NCI-H446 treated with DMSO at 0.1 percent for 48 hours (cell line): ENCODE measurements around the gene NTSR1.

ENCODE experiments used
- DNase-seq: peaks from one replicate; lab custom pipeline; 2025; lab: John Stamatoyannopoulos, UW

NTSR1 gene

DNA sequence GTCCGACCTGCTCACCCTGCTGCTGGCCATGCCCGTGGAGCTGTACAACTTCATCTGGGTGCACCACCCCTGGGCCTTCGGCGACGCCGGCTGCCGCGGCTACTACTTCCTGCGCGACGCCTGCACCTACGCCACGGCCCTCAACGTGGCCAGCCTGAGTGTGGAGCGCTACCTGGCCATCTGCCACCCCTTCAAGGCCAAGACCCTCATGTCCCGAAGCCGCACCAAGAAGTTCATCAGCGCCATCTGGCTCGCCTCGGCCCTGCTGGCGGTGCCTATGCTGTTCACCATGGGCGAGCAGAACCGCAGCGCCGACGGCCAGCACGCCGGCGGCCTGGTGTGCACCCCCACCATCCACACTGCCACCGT, 885 bp downstream of the NTSR1 start:
- DNase-seq: no peak

DNA sequence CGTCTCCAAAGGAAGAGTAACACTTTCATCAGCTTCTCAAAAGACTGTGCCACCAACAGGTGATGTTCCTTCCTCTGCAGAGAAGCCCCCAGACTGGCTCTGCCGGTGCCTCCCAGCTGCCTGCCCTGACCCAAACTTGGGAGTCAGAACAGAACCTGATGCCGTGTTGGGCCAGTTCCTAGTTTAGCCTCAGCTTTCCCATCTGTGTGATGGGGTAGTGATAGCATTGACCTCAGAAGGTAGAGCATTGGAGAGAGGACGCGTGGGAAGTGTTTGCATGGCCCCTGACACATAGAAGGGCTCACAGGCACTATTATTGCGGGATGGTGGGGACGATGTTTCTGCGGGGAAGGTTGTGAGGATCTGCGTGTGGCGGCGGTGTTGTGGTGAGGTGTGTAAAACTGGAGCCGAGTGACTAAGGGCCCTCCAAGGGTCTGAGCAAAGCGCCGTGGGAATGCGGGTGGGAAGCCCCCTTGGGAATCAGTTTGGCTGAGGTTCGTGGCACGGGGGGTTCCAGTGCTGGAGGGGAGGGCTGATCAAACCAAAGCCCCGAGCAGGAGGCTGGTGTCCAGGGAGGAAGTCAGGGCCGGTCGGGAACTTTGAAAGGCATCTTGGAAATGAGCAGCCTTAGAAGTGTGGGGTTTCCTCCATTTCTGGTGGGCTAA, 1.7 kb downstream of the NTSR1 start:
- no peak for DNase-seq

- no peak for DNase-seq
These were observed 2.5 kb downstream of the NTSR1 start for GRCh38 chr20:62710886-62711702.

DNA sequence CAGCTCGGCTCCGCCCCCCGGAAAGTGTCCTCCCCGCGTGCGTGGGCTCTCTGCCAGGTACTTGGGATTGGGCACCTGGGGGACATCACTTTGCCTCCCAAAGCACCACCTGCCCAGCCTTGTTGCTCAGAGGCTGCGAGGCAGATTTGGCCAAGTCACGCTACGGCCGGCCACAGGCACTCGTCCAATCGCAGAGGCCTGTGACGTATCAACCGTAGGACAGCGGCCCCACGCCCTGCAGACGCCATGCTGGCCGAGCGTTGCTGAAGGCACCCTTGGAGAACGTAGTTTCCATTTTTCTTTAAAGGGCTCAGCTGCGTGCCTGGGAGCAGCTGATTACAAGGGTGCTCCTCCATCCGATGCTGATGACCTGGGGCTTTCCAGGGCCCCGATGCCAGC, 3.1 kb downstream of the NTSR1 start:
- no peak for DNase-seq

DNA sequence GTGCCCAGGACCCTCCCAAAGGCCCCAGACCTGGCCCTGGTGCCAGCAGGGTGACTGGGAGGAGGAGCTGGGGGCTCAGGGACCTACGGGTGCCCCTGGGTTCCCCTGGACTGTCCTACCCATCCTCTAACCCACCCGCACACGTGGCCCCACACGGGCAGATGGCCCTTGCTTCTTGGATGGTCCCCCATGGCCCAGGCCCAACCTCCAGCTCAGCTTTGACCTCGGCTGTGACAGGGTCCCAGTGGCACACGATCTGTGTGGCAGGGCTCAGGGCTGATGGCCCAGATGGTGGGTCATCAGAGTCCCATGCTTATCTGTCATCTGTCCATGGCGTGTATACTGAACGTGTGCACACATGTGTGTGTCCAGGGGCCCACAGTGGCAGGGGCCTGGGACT, 4.0 kb downstream of the NTSR1 start:
- DNase-seq: no peak

GRCh38 chr20:62714006-62714405, 5.4 kb downstream of the NTSR1 start:
- no peak for DNase-seq

GRCh38 chr20:62714799-62715198, 6.2 kb downstream of the NTSR1 start:
- no peak for DNase-seq

GRCh38 chr20:62715201-62715600, 6.6 kb downstream of the NTSR1 start:
- no peak for DNase-seq

DNA sequence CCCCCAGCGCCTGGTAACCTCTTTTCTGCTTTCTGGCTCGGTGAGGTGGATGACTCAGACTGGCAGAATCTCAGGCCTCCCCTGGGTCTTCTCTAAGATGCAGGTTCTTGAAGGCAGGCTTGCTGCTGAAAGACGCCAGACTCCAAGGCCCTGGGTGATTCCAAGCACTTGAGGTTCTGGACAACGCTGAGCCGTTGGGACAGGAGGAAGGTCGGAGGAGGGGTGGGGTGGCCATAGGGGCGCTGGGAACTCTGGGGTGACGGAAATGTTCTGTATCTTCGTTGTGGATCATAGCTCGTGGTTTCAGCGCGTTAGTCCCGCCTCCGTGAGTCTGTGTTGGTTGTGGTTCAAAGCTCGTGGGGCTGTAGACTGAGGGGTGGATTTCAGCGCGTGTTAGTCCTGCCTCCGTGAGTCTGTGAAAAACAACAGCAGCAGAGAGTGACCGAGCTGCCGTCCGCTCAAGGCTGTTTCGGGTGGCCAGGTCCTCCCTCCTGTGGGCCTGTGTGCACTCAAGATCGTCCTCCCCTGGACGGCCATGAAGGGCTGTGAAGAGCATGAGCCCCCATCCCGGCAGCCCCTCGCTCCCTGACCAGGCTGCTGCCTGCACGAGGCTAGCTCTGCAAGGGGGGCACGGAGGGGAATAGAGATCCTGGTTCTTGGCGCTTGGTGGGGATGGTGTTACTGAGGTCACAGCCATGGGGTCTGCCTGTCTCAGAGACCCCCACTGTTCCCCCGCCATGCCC, 7.7 kb downstream of the NTSR1 start:
- no peak for DNase-seq

DNA sequence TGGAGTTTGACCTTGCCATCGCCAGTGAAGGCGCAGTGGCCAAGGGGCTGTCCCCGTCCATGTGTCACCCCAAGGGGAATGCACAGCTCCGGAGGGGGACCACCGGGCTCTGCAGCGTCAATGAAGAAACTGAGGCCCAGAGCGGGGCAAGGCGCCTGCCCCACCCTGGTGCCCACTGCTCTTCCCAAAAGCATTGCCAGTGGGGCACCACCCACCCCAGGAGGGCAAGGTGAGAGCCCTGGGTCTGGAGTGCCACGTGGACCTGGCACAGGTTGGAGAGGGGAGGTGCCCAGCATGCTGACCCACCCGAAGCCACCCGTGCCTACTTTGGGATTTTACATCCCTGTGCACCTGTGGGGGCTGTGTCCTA, 8.3 kb downstream of the NTSR1 start:
- DNase-seq: no peak

GRCh38 chr20:62717933-62718332, 9.3 kb downstream of the NTSR1 start:
- DNase-seq: no peak

DNA sequence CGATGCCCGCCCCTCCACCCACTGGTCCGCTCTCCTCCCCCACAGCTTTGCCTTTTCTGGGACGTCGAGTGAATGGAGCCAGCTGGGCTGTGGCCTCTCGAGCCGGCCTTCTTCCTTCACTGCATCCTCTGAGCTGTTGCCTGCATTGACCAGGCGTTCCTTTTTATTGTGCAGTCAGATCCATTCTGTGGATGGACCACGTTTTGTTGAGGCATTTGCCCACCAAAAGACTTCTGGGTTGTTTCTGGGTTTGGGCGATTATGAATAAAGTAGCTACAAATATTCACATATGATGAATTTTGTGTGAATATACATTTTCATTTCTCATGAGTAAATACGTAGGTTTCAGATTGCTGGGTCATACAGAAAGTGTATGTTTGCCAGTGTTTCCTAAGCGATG, 9.9 kb downstream of the NTSR1 start:
- DNase-seq: no peak

DNA sequence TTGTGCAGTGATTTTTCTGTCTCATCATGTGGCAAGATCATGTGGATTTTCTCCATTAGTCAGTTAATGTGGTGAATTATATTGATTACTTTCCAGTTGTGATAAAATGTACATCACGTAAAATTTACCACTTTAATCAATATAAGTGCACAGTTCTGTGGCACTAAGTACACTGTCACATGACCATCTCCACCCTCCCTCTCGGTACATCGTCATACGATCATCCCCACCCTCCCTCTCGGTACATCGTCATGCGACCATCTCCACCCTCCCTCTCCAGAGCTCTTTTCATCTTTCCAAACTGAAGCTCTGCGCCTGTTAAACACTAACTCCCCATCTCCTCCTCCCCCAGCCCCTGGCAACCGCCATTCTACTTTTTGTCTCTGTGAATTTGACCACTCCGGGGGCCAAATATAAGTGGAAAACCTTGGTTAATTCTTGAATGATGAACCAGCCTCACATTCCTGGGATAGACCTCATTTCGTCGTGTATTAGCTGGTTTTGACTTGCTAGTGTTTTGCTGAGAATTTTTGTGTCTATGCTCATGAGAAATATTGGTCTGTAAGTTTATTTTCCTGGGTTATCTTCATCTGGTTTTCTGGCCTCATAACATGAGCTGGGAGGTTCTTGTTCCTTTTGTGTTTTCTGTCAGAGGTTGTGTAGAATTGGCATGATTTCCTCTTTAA, 10.8 kb downstream of the NTSR1 start:
- no peak for DNase-seq

- no peak for DNase-seq
These were observed 13.1 kb downstream of the NTSR1 start for GRCh38 chr20:62721511-62722370.

DNA sequence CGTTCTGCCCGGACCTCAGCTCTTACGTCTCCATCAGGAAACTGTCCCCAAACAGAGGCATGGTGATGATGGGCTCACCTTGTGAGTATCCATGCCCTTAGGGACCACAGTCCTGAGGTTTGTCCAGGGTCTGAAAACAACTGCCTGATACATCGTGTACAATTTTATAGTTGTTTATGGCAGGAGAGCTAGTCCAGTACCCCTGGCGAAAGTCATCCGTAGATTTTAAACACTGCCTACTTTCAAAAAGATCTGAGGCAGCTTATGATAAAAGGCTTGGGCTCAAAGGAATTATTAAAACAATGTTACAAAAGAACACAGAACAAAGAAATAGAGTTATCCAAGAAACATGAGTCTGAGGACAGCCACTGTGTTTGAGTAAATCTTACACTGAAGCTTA, 14.0 kb downstream of the NTSR1 start:
- no peak for DNase-seq

DNA sequence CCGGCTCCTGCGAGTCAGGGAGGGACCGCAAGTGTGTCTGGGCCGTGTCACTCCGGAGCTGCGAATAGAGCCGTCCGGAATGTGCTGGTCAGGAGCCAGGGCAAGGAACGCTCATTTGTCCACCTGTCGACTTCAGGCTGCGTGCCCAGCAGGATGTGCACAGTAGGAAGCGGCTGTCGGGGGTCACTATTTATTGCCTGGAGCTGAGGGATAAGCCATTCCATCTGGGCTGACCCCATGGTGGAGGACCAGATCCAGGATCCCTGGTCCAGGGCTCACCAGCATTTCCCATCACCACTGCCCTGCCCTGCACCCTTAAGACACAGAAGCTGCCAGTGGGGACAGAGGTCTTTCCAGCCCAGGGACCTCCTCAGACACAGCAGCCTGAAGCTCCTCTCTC, 14.7 kb downstream of the NTSR1 start:
- DNase-seq: no peak

DNA sequence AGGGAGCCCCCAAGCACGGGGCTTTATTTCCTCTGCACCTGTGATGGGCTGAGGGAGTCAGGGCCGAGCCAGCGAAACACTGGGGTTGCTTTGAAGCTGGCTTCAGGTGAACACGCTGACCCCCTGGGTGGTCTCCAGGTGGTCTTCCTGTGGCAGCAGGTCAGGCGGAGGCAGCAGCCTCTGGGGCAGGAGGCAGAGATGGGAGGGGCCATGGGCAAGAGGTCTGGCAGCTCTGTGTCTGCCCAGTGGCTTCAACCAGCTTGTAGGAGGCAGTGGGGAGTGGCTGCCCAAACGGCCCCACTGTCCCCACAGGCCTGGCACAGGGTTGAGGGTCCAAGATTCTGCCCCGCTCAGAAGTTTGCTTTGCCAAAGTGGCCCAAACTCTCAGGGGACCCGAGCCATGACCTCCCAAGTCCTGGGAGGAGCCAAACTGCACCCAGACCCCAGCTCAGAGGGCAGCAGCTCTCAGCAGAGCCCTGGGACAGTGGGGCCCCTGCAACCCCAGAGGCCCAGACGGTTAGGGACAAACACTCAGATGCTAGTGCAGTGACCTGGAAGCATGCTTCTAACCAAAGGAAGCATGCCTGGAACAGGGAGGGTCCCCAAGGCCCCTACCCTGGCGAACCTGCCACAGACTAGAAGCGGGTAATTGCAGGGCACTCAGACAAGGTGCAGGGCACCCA, 15.3 kb downstream of the NTSR1 start:
- no peak for DNase-seq

DNA sequence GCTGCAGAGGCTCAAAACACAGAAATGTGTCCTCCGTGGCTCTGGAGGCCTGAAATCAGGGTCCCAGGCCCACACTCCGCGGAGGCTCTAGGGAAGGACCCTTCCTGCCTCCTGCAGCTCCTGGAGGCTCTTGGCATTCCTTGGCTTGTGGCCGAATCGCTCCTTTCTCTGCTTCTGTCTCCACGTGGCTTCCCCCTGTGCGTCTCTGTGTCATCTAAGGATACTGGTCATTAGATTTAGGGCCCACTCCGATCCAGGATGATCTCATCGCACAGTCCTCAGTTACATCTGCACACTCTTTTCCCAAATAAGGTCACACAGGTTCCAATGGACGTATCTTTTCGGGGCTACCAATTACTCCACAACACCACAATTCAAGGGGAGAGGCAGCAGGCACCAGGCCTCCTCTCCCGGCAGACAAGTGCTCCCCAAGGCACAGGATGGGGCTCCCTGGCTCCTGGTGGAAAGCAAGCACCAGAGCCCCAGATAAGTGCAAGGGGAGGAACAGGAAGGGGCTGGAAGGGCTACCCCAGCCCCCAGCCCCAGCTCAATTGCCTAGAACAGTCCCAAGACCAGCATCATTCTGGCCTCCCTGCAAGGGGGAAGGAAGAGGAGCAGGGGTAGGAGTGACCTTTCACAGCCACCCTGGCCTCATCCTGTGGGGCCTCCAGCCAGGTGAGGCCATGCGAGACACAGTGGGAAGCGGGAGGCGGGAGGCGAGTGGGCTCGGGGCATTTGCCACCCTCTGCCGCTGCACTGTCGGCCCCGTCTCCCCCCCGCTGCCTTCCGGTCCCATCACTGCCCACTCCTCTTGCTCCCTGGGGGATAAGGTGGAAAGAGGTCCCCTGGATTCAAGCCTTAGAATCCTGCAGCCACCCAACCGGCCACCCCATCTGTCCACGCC, 16.3 kb downstream of the NTSR1 start:
- DNase-seq: no peak

GRCh38 chr20:62725596-62726268, 17.1 kb downstream of the NTSR1 start:
- DNase-seq: no peak
